ENCODE measurements around the gene MAP3K21. TPM values are rescaled to one million over a fixed set of nuclear protein-coding genes. Genes with fewer than 3 reads are reported as not detected.

MAP3K21 gene
- total RNA-seq, 1 donor from 2014 or later, result 2.9 TPM

DNA sequence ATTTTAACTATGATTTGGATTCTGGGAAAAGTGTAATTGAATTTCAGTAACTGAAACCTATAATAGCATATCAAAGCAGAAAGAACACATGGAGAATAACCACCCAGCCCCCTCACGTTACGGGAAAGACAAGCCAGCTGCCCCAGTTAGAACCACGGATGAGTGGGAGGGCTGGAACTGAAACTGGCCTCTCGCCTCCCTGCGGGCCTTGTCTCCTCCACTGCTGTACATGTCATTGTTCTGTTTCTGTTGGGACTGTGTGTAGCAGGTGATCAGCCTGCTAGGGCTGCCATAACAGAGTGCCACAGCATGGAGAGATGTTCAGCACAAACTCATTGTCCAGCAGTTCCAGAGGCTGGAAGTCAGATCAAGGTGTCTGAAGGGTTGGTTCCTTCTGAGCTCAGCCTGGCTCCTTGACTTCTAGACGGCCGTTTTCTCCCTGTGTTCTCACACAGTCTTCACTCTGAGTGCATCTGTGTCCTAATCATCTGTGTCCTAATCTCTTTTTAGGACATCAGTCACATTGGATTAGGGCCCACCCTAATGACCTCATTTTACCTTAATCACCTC, 52.4 kb downstream of the MAP3K21 start:
- FAIRE-seq, result no peak
- no peak for DNase-seq (ENCODE audit: low spot score in 2 of 2)

DNA sequence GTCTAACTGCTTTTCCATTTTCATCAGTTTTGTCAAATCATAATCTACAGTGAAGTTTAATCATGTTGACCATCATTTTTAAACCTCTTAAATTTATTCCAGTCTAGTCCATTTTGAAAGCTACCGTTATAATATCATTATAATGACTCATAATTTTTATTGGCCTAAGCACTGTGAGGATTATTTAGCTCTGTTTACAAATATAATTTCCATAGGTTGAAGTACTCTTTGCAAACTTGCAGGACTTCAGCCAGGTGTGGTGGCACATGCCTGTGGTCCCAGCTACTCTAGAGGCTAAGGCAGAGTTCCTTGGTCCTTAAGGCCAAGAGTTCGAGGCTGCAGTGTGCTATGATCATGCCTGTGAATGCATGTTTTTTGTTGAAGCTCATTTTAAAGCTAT, 54.3 kb downstream of the MAP3K21 start:
- DNase-seq (ENCODE audit: low spot score in 2 of 2), result no peak
- no peak for FAIRE-seq

DNA sequence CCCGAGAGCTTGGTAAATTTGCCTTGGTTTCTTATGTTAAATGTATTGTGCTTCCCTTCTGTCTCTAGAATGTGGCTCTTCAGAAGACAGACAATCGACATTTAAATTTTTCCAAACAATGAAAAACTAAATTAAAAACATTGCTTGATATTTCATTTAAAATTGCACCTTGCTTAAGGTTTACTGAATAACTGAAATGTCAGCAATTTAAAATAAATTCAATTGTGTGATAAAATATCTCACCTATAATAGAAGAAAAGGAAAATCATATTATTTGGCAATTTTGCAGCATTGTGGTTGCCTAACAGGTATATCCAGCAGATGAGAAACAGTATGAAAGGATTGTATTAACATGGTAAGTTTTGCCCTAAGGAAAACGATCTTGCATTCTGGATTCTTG, 56.5 kb downstream of the MAP3K21 start:
- DNase-seq (ENCODE audit: low spot score in 2 of 2), result no peak
- FAIRE-seq, result no peak

DNA sequence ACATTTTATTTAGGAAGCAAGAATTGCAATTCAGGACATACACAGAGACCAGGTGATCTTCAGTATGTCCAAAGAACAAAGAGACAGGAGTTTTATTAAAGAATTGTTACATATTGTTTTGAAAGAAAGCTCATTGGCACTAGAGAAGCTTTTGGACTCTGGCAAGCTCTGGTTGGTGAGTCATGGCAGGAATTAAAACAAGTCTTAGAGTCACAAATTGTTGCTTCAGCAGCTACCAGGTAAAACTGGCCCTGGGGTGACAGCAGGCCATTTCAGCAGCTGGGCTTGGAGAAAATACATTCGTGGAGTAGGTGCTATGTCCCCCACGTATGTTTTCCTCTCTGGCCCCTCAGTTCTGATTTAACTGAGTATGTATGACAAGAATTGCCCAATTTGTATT, 58.8 kb downstream of the MAP3K21 start:
- FAIRE-seq (no peak), DNase-seq (ENCODE audit: low spot score in 2 of 2) (no peak)

DNA sequence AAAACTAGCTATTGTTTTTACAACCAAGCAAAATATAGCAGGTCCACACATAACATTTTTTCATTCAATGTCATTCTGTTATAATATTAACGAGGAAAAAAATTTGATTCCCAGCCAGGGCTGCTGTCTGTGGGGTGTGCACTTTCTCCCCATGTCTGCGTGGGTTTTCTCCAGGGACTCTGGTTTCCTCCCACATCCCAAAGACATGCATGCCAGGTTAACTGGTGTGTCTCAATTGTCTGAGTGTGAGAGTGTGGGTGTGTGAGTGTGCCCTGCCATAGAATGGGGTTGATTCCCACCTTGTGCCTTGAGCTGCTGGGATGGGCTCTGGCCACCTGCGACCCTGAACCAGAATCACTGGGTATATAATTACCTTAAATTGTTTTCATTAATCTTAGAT, 60.1 kb downstream of the MAP3K21 start:
- FAIRE-seq (no peak), DNase-seq (ENCODE audit: low spot score in 2 of 2) (no peak)

DNA sequence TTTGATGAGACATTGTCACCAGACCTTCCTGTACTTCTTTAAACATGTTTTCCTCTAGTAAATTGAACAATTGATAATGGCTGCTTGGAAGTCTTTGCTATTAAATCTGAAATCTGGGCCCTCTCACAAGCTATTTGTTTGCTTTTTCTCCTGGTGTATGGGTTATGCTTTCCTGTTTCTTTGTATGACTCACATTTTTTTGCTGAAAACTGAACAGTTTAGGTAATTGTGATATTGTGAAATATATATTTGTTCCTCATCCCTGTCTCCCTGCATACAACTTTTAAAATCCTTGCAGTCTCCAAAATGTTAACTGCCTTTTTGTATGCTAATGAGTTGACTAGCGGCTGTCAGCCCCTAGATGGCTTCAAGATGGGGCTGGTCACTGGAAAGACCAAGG, 61.6 kb downstream of the MAP3K21 start:
- FAIRE-seq, result no peak
- no peak for DNase-seq (ENCODE audit: low spot score in 2 of 2)

DNA sequence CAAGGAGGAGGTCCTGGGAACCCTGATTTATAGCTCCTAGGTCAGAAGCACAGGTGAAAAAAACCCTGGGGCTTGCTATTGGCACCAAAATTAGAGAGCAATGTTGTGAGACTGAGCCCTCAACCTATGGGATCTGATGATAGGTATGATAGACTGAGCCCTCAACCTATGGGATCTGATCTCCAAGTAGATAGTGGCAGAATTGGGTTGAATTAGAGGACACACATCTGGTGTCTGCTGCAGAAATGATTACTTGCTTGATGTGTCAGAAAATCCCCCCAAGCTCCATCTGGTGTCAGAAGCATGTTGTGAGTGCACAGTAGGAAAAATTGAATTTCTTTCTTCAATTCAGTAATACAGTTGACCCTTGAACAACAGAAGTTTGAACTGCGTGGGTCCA, 62.4 kb downstream of the MAP3K21 start:
- FAIRE-seq (no peak), DNase-seq (ENCODE audit: low spot score in 2 of 2) (no peak)

DNA sequence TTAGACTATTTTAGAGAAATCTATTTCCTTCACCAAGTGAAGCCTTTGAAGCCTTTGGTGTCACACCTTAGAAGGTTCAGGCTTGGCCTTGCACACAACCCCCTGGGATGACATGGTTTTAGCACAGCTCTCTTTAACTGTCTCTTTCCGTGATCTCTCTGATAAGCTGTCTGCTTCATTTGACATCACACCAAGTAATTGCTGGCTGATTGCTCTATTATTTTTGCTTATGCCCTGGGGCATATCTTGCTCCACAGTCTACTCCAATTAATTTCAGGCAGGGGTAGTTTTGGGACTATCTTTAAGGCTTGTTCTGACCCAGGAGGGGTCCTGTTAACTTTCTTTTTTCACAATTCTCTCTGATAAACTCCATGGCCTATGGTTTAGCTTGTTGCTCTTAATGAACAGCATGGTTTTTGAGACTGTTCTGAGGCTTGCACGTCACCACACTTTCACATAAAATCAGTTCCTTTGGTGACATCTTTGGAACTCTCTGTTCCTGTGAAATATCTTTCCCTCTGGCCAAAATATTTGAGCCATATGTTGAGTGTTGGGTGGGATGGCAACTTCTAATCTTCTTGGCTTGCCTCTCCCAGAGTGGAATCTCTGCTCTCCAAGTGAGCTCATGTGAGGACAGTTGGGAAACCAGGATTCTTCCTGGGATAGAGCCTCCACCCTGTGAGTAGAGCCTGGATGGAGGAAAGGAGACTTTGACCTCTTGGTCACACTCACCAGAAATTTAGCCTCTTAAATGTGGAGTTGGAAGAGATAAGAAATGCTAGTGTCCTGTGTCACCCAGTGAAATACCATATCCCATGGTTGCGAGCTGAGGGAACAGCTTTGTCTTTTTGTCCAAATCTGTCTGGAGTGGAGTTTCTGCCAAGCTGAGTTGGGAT, 63.6 kb downstream of the MAP3K21 start:
- DNase-seq (ENCODE audit: low spot score in 2 of 2) (no peak), FAIRE-seq (no peak)

DNA sequence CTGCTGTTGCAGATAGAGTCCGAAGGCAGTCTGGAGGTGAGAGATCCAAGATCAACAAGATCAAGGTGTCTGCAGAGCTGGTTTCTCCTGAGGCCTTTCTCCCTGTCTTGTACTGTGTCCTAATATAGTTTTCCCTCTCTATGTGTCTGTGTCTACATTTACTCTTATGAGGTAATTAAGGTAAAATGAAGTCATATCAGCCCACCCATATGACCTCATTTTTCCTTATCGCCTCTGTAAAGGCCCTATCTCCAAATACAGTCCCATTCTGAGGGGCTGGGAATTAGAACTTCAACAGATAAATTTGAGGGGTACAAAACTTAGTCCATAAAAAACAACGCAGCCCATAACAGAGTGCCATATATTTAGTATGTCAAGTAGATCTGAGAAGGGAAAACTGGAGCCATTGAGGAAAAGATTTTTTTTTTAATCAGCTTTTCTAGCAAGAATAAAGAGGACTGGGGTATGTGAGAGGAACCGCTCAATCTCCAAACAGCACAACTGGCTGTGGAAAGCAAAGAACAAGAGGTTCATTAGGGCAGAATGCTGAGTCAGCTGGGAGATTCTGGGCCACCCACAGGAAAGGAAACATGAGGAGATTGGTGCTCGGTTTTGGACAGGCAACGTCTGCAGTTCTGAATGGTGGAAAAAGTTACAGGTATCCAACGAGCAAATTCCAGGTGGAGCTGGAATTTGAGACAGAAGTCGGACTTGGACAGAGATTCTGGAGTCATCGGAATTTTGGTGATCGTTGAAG, 65.7 kb downstream of the MAP3K21 start:
- FAIRE-seq (no peak), DNase-seq (ENCODE audit: low spot score in 2 of 2) (no peak)

DNA sequence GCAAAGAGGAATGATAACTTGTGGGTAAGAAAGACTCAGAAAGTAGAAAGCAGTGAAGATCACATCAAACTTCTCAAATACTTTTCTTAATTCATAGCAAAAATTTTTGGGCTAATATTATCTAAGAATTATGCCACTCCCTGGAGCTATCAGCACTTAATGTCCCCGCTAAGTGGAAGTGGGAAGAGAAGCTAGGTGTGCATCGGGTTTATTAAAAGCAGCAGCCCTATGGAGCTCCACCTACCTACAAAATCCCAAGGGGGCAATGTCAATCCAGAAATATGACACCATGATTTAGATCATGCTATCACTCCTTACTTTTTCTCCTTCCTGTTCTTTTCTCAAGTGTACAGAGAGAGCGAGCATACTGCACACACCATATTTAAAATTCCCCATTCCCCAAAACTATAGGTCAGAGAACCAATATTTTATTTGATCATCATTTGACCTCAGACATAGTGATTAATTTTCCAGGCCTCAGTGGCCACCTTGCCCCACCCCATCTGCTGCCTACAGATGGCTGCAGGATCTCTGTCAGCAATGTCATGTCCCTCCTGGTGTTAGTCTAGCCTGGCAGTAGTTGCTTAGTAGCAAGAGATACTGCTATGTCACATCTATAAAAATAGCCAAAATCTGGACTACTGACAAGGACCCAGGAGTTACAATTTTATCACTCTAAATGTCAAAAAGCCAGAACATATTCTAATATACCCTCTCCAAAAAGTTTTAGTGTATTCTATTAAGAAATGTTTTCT, 66.6 kb downstream of the MAP3K21 start:
- no peak for DNase-seq (ENCODE audit: low spot score in 2 of 2)

DNA sequence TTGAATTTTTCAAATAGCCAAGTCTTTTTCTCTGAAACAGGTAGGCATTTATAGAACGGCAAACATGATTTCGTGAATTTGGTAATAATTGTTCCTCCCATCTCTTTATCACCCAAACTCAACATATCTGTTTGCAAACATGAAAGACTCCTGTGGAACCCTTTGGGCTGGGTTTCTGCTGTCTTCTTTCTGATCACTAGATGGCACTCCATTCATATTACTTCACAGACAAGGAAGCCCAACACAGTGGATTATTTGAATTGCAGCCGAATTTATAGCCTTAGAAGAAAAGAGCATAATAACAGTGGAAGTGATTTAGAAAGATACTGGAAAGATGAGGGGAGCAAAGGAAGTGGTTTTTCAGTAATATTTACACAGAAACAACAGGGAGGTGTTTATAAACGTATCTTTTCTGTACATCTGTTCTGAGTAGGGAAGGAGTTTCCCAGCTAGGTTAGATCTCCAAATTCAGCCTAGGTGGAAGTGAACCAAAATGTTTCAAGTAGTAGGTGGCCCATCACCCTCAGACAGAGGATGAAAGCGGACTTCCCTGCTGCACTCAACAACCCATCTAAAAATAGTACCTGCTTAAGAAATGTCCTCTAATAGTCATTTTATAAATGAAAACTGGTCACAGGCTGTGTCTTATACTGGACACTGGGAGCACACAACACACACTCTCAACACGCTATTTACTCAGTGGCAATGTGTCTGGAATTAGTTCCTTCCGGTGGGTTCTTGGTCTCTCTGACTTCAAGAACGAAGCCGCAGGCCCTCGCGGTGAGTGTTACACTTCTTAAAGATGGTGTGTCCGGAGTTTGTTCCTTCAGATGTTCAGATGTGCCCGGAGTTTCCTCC, 67.6 kb downstream of the MAP3K21 start:
- FAIRE-seq, result peak; percentile 59

More for the DNA sequence above, 66.6 kb downstream of the MAP3K21 start:
- FAIRE-seq, result no peak

DNA sequence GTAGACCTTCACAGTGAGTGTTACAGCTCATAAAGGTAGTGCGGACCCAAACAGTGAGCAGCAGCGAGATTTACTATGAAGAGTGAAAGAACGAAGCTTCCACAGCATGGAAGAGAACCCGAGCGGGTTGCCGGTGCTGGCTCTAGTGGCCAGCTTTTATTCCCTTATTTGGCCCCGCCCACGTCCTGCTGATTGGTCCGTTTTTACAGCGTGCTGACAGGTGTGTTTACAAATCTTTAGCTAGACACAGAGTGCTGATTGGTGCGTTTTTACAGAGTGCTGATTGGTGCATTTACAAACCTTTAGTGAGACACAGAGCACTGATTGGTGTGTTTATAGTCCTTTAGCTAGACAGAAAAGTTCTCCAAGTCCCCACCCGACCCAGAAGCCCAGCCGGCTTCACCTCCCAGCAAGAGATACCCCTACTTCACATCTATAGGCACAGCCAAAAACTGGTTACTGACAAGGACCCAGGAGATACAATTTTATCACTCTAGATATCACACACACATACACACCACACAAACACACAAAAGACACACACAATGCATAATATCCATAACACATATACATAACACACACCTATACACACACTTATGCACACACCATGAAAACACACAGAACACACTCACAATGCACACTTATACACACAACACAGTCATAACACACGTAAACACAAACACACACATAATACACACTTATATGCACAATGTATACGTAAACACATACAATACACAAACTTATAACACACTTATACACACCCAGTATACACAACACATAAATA, 68.5 kb downstream of the MAP3K21 start:
- DNase-seq (ENCODE audit: low spot score in 2 of 2), result no peak
- no peak for FAIRE-seq

More for the DNA sequence above, 67.6 kb downstream of the MAP3K21 start:
- DNase-seq (ENCODE audit: low spot score in 2 of 2), result peak in 1 of 2 donors; percentile 29

DNA sequence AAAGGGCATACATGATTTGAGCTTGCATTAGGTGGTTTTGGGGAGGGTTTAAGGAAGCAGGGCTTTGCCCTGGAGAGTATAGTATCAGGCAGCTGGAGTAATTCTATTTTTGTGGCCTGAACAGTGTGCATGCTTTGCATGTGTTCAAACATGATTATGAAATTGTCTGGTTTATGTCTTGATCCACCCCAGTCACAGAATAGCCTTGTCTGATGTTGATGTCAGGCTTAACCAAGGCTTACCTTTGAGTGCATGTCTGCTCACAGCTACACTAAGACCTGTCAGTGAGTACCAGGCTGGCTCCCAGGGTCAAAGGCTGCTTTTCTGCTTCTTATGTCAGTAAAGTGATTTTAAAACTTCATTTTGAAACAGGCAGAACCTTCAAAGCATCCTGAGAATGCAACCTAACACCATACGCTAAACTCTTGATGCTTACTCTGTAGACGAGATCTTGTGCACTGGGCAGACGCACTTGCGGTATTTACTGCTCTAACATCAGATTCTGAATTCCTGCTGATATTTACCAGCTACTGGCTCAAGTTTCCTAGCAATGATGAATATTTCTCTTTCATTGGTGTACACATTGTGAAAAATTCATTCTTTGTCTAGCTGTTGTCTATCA, 78.9 kb downstream of the MAP3K21 start:
- FAIRE-seq (no peak), DNase-seq (ENCODE audit: low spot score in 2 of 2) (no peak)

DNA sequence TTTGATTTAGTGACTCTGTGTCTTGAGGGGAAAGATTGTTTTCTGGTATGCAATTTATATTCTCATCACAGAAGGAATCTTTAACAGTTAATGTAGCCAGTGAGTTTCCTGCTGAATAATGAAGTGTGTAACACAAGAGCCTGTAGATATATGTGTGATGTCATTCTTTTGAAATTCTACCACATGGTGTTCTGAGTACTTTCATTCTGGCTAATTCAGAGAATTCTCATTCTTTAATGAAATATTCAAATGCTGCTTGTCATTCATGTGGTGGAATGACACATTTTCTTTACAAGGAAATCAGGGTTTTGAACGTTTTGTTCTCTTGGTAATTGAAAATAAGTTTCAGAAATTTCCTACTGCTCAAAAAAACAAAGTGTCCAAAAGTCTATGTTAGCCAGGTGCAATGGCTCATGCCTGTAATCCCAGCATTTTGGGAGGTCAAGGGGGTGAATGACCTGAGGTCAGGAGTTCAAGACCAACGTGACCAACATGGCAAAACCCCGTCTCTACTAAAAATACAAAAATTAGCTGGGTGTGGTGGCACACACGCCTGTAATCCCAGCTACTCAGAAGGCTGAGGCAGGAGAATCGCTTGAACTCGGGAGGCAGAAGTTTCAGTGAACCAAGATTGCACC, 79.6 kb downstream of the MAP3K21 start:
- no peak for FAIRE-seq

DNA sequence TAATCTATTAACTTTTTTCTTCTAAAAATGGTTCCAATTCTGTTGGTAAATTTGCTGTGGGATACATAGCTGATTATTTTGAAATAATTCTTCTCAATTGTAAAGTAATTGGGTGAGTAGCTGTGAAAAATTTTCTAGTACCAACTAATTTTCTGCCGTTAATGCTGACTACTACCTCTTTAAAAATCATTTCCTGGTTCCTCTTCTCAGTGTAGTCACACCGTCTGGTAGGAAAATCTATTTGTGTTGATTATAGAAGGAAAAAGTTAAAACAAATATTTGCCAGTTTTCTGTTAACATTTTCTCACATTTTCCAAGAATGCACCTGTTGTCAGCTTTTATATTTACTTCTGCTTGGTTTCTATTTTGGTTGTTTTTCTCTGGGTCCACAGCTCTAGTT, 82.0 kb downstream of the MAP3K21 start:
- DNase-seq (ENCODE audit: low spot score in 2 of 2) (no peak), FAIRE-seq (no peak)

More for the DNA sequence above, 79.6 kb downstream of the MAP3K21 start:
- no peak for DNase-seq (ENCODE audit: low spot score in 2 of 2)

DNA sequence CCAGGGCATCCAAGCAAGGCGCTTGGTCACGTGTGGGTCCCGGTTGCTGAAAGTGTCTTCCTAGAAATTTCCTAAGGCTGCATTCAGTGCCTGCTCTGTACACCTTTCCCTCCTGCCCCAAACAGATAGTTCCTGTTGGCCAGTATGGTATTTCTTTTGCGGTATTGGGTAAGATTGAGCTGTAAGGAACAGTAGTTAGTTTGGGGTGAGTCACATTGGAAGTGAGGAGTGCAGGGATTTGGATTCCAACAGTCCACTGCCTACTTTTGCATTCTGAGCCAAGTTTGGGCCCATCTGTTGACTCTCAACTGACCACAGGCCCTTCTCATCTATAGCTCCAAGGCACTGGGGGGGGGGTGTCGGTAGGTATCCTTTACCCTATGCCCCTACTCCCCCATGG, 83.4 kb downstream of the MAP3K21 start:
- no peak for DNase-seq (ENCODE audit: low spot score in 2 of 2)
- FAIRE-seq, result no peak

DNA sequence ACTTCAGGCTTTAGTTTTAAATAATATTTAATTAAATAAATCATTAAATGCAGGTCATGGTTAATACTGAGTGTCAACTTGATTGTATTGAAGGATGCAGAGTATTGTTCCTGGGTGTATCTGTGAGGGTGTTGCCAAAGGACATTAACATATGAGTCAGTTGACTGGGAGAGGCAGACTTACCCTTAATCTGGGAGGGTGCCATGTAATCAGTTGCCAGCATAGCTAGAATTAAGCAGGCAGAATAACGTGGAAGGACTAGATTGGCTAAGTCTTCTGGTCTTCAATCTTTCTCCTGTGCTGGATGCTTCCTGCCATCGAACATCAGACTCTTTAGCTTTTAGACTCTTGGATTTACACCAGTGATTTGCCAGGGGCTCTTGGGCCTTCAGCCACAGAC, 85.3 kb downstream of the MAP3K21 start:
- FAIRE-seq (no peak), DNase-seq (ENCODE audit: low spot score in 2 of 2) (no peak)

DNA sequence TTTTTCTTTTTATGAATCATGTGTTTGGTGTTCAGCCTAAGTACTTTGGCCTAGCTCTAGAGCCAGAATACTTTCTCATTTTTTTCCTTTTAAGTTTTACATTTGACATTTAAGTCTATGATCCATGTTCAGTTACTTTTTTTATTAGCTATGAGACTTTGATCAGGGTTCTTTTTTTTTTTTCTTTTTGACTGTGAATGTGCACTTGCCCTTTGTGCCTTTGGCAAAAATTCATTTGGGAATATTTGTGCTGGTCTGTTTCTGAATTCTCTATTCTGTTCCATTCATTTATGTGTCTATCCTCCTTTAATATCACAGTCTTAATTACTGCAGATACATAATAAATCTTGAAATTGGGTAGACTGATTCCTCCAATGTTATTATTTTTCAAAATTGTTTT, 93.8 kb downstream of the MAP3K21 start:
- FAIRE-seq (no peak), DNase-seq (ENCODE audit: low spot score in 2 of 2) (no peak)

All from frontal cortex (tissue), 4 donors.